BLaER1 (cell line): ENCODE results near the gene RAB3IP.

Source experiments
- H3K27ac ChIP-seq: shearing (Covaris generic); formaldehyde crosslinking; 2 replicates; pipeline ENCODE4 v1.8.1; 2022
- H3K27me3 ChIP-seq: shearing (Covaris generic); formaldehyde crosslinking; 2 replicates; pipeline ENCODE4 v1.8.1; 2022
- H3K36me3 ChIP-seq: shearing (Covaris generic); formaldehyde crosslinking; 2 replicates; pipeline ENCODE4 v1.8.1; 2022
- H3K4me1 ChIP-seq: shearing (Covaris generic); formaldehyde crosslinking; 2 replicates; pipeline ENCODE4 v1.8.1; 2022
- H3K4me2 ChIP-seq: shearing (Covaris generic); formaldehyde crosslinking; 2 replicates; pipeline ENCODE4 v1.8.1; 2022
- H3K4me3 ChIP-seq: shearing (Covaris generic); formaldehyde crosslinking; 2 replicates; pipeline ENCODE4 v1.8.1; 2022
- H3K9ac ChIP-seq: shearing (Covaris generic); formaldehyde crosslinking; 2 replicates; pipeline ENCODE4 v1.8.1; 2022
- H3K9me3 ChIP-seq: shearing (Covaris generic); formaldehyde crosslinking; 2 replicates; pipeline ENCODE4 v1.8.1; 2022
- H4K20me1 ChIP-seq: shearing (Covaris generic); formaldehyde crosslinking; 2 replicates; pipeline ENCODE4 v1.8.1; 2022
- Cebpa-rat ChIP-seq: shearing (Covaris generic); IDR thresholded peaks from 2 replicates; pipeline ENCODE4 v1.8.1; 2022

Gene RAB3IP

GRCh38 chr12:69834147-69834546 is 95.5 kb downstream of the RAB3IP start:
- no peaks in the 10 kb centered on the region for H3K4me1 ChIP-seq

GRCh38 chr12:69834576-69834975 is 95.9 kb downstream of the RAB3IP start:
- Histone ChIP-seq H3K27me3 (no peaks in the 10 kb centered on the region), H3K9ac (no peak overlapping the region), H3K4me1 (no peaks in the 10 kb centered on the region), H3K36me3 (no peaks in the 10 kb centered on the region), H4K20me1 (no peaks in the 10 kb centered on the region), H3K4me3 (no peak overlapping the region), H3K9me3 (no peaks in the 10 kb centered on the region), H3K4me2 (no peak overlapping the region), H3K27ac (no peak overlapping the region)
- no peak for TF ChIP-seq Cebpa-rat

More at GRCh38 chr12:69834147-69834546, 95.5 kb downstream of the RAB3IP start:
- H3K27ac ChIP-seq = no peak overlapping the region
- no peaks in the 10 kb centered on the region for H4K20me1 ChIP-seq
- TF ChIP-seq Cebpa-rat = no peak
- H3K4me3 ChIP-seq = no peak overlapping the region
- H3K27me3 ChIP-seq = no peaks in the 10 kb centered on the region
- no peaks in the 10 kb centered on the region for H3K9me3 ChIP-seq
- no peak overlapping the region for H3K9ac ChIP-seq
- no peak overlapping the region for H3K4me2 ChIP-seq
- H3K36me3 ChIP-seq = no peaks in the 10 kb centered on the region

- H4K20me1 ChIP-seq = no peaks in the 10 kb centered on the region
- no peaks in the 10 kb centered on the region for H3K9me3 ChIP-seq
- H3K4me3 ChIP-seq = no peak overlapping the region
- no peak overlapping the region for H3K27ac ChIP-seq
- H3K36me3 ChIP-seq = no peaks in the 10 kb centered on the region
- no peak for TF ChIP-seq Cebpa-rat
- H3K9ac ChIP-seq = no peak overlapping the region
- H3K4me1 ChIP-seq = no peaks in the 10 kb centered on the region
- H3K4me2 ChIP-seq = no peak overlapping the region
- no peaks in the 10 kb centered on the region for H3K27me3 ChIP-seq
These were observed 96.4 kb downstream of the RAB3IP start for GRCh38 chr12:69835081-69835480.

- H3K9ac ChIP-seq = no peak overlapping the region
- TF ChIP-seq Cebpa-rat = no peak
- H4K20me1 ChIP-seq = no peaks in the 10 kb centered on the region
- no peaks in the 10 kb centered on the region for H3K9me3 ChIP-seq
- no peaks in the 10 kb centered on the region for H3K36me3 ChIP-seq
- no peaks in the 10 kb centered on the region for H3K4me1 ChIP-seq
- no peak overlapping the region for H3K27ac ChIP-seq
- H3K4me3 ChIP-seq = no peak overlapping the region
- no peaks in the 10 kb centered on the region for H3K27me3 ChIP-seq
- no peak overlapping the region for H3K4me2 ChIP-seq
These were observed 97.4 kb downstream of the RAB3IP start for GRCh38 chr12:69836015-69836414.

- H3K9me3 ChIP-seq = no peaks in the 10 kb centered on the region
- no peaks in the 10 kb centered on the region for H3K36me3 ChIP-seq
- H3K4me3 ChIP-seq = no peak overlapping the region
- H3K9ac ChIP-seq = no peak overlapping the region
- H3K27me3 ChIP-seq = no peaks in the 10 kb centered on the region
- no peak overlapping the region for H3K4me2 ChIP-seq
- H4K20me1 ChIP-seq = no peaks in the 10 kb centered on the region
- no peak overlapping the region for H3K27ac ChIP-seq
- TF ChIP-seq Cebpa-rat = no peak
- no peaks in the 10 kb centered on the region for H3K4me1 ChIP-seq
These were observed 98.5 kb downstream of the RAB3IP start for GRCh38 chr12:69837191-69837590.

- TF ChIP-seq Cebpa-rat = no peak
- H3K27ac ChIP-seq = no peak overlapping the region
- no peak overlapping the region for H3K4me2 ChIP-seq
- no peak overlapping the region for H3K9ac ChIP-seq
- H3K27me3 ChIP-seq = no peaks in the 10 kb centered on the region
- no peaks in the 10 kb centered on the region for H3K9me3 ChIP-seq
- H3K36me3 ChIP-seq = no peaks in the 10 kb centered on the region
- no peaks in the 10 kb centered on the region for H4K20me1 ChIP-seq
- H3K4me1 ChIP-seq = no peaks in the 10 kb centered on the region
- no peak overlapping the region for H3K4me3 ChIP-seq
These were observed 99.2 kb downstream of the RAB3IP start for GRCh38 chr12:69837657-69838415.

GRCh38 chr12:69840727-69841126 is 102.1 kb downstream of the RAB3IP start:
- Histone ChIP-seq H3K4me3 (no peak overlapping the region), H3K27ac (no peak overlapping the region), H3K9ac (no peak overlapping the region), H3K36me3 (no peaks in the 10 kb centered on the region), H4K20me1 (no peaks in the 10 kb centered on the region), H3K4me2 (no peak overlapping the region), H3K9me3 (no peaks in the 10 kb centered on the region), H3K27me3 (no peaks in the 10 kb centered on the region), H3K4me1 (no peaks in the 10 kb centered on the region)
- TF ChIP-seq Cebpa-rat = no peak

GRCh38 chr12:69843608-69844007 is 104.9 kb downstream of the RAB3IP start:
- Histone ChIP-seq H3K9ac (no peak overlapping the region), H4K20me1 (no peaks in the 10 kb centered on the region), H3K27me3 (no peaks in the 10 kb centered on the region), H3K4me3 (no peak overlapping the region), H3K9me3 (no peaks in the 10 kb centered on the region), H3K36me3 (no peaks in the 10 kb centered on the region), H3K4me1 (no peaks in the 10 kb centered on the region), H3K4me2 (no peak overlapping the region), H3K27ac (no peak overlapping the region)
- no peak for TF ChIP-seq Cebpa-rat

GRCh38 chr12:69844416-69844815 is 105.8 kb downstream of the RAB3IP start:
- H3K4me3 ChIP-seq = no peak overlapping the region
- no peak overlapping the region for H3K27ac ChIP-seq
- H4K20me1 ChIP-seq = no peaks in the 10 kb centered on the region
- H3K4me1 ChIP-seq = no peaks in the 10 kb centered on the region
- no peaks in the 10 kb centered on the region for H3K27me3 ChIP-seq
- TF ChIP-seq Cebpa-rat = no peak
- H3K9ac ChIP-seq = no peak overlapping the region
- no peaks in the 10 kb centered on the region for H3K36me3 ChIP-seq
- H3K9me3 ChIP-seq = no peaks in the 10 kb centered on the region
- no peak overlapping the region for H3K4me2 ChIP-seq

- TF ChIP-seq Cebpa-rat = no peak
- no peak overlapping the region for H3K4me2 ChIP-seq
- H3K9me3 ChIP-seq = no peaks in the 10 kb centered on the region
- H4K20me1 ChIP-seq = no peaks in the 10 kb centered on the region
- H3K27ac ChIP-seq = no peak overlapping the region
- no peaks in the 10 kb centered on the region for H3K36me3 ChIP-seq
- no peak overlapping the region for H3K4me3 ChIP-seq
- no peak overlapping the region for H3K9ac ChIP-seq
- H3K27me3 ChIP-seq = no peaks in the 10 kb centered on the region
- no peaks in the 10 kb centered on the region for H3K4me1 ChIP-seq
These were observed 106.2 kb downstream of the RAB3IP start for GRCh38 chr12:69844836-69845235.

GRCh38 chr12:69846976-69847375 is 108.3 kb downstream of the RAB3IP start:
- TF ChIP-seq Cebpa-rat = no peak

More at GRCh38 chr12:69846976-69847375, 108.3 kb downstream of the RAB3IP start:
- H3K4me1 ChIP-seq = no peaks in the 10 kb centered on the region
- H4K20me1 ChIP-seq = no peaks in the 10 kb centered on the region
- no peaks in the 10 kb centered on the region for H3K36me3 ChIP-seq
- H3K9ac ChIP-seq = no peak overlapping the region
- no peak overlapping the region for H3K27ac ChIP-seq
- no peak overlapping the region for H3K4me2 ChIP-seq
- H3K4me3 ChIP-seq = no peak overlapping the region
- peaks cover 4% of the 10 kb centered on the region; the same call in 1 of the 2 replicates for H3K9me3 ChIP-seq
- no peaks in the 10 kb centered on the region for H3K27me3 ChIP-seq
